ENCODE data around the gene SURF1. TPM values are rescaled to one million over a fixed set of nuclear protein-coding genes. Genes with fewer than 3 reads are reported as not detected.

SURF1 gene
- total RNA-seq, 1 experiment from 2014 or later: 45.6 TPM

GRCh38 chr9:133307301-133307700, 49.0 kb downstream of the SURF1 start:
- in situ Hi-C loops (cut with HindIII; ENCODE audit: low pct_unique_long_range_greater_than_20kb, low sequenced_read_pairs): no loop called here
- no TSS peak for BruUV-seq (replicated peaks)

GRCh38 chr9:133306242-133307204, 49.8 kb downstream of the SURF1 start:
- in situ Hi-C loops (cut with HindIII; ENCODE audit: low pct_unique_long_range_greater_than_20kb, low sequenced_read_pairs): no loop called here
- POLR2A ChIA-PET: interaction anchor here (0.7 kb wide), 1 partner anchor 372 kb away, joined by 3 read pairs; no protein-coding TSS in a partner anchor
- TF ChIP-seq SIN3A (IDR thresholded peaks at IDR 0.05; ENCODE audit: borderline replicate concordance, insufficient read depth, low read depth, low read length) (no peak), REST (IDR thresholded peaks at IDR 0.05; ENCODE audit: insufficient read depth in 1 of 2, low read depth in 2 of 2, low read length in 1 of 2) (no peak), POLR2AphosphoS5 (IDR thresholded peaks at IDR 0.05; ENCODE audit: low read depth, low read length) (no peak), CTCF (IDR thresholded peaks at IDR 0.05) (no peak)

More at GRCh38 chr9:133307301-133307700, 49.0 kb downstream of the SURF1 start:
- TF ChIP-seq SIN3A (IDR thresholded peaks at IDR 0.05; ENCODE audit: borderline replicate concordance, insufficient read depth, low read depth, low read length) (no peak), REST (IDR thresholded peaks at IDR 0.05; ENCODE audit: insufficient read depth in 1 of 2, low read depth in 2 of 2, low read length in 1 of 2) (no peak), CTCF (IDR thresholded peaks at IDR 0.05) (no peak), POLR2AphosphoS5 (IDR thresholded peaks at IDR 0.05; ENCODE audit: low read depth, low read length) (no peak), TCF7L2 (IDR thresholded peaks at IDR 0.05; ENCODE audit: low read depth, low read length) (no peak)
- ChIA-PET CTCF (no interaction called here), POLR2A (no interaction called here)
- DNase-seq (ENCODE audit: low read depth, low spot score) (no peak), ATAC-seq (no peak)
- Histone ChIP-seq H3K27ac (ENCODE audit: low read length) (no peak overlapping the region), H3K36me3 (ENCODE audit: control insufficient read depth, insufficient read depth, low read length) (no peaks in the 10 kb centered on the region), H3K4me1 (ENCODE audit: control insufficient read depth, insufficient read depth, low read length) (no peaks in the 10 kb centered on the region), H3K27me3 (ENCODE audit: control insufficient read depth, insufficient read depth, low read length) (no peaks in the 10 kb centered on the region), H3K4me3 (ENCODE audit: low read depth in 2 of 2, low read length in 2 of 2) (no peak overlapping the region), H3K9me3 (ENCODE audit: control insufficient read depth, insufficient read depth, low read depth, low read length) (no peaks in the 10 kb centered on the region)
- intact Hi-C loops (cut with micrococcal nuclease; ENCODE audit: unreplicated experiment): no loop called here

More at GRCh38 chr9:133306242-133307204, 49.8 kb downstream of the SURF1 start:
- H3K27ac ChIP-seq (ENCODE audit: low read length): no peak overlapping the region
- H3K4me1 ChIP-seq (ENCODE audit: control insufficient read depth, insufficient read depth, low read length): no peaks in the 10 kb centered on the region
- ATAC-seq (no peak), DNase-seq (ENCODE audit: low read depth, low spot score) (no peak)
- CTCF ChIA-PET: no interaction called here
- intact Hi-C loops (cut with micrococcal nuclease; ENCODE audit: unreplicated experiment): no loop called here
- no peak overlapping the region for H3K4me3 ChIP-seq (ENCODE audit: low read depth in 2 of 2, low read length in 2 of 2)
- no peaks in the 10 kb centered on the region for H3K36me3 ChIP-seq (ENCODE audit: control insufficient read depth, insufficient read depth, low read length)
- no TSS peak for BruUV-seq (replicated peaks)
- no peaks in the 10 kb centered on the region for H3K9me3 ChIP-seq (ENCODE audit: control insufficient read depth, insufficient read depth, low read depth, low read length)
- H3K27me3 ChIP-seq (ENCODE audit: control insufficient read depth, insufficient read depth, low read length): no peaks in the 10 kb centered on the region
